Dedifferentiated amniotic fluid mesenchymal stem cell (primary cell): ENCODE data around the gene F2RL1.
"Not testable (repeated sequence)": the region's sequence is repeated elsewhere in the genome, so short reads cannot be mapped to it uniquely, and the experiment has no call there.

Source experiments
- DNase-seq: peaks from one replicate; pipeline ENCODE4 v3.0.0-alpha.2; 2016; ENCODE audit errors: extremely low spot score

F2RL1 gene

DNA sequence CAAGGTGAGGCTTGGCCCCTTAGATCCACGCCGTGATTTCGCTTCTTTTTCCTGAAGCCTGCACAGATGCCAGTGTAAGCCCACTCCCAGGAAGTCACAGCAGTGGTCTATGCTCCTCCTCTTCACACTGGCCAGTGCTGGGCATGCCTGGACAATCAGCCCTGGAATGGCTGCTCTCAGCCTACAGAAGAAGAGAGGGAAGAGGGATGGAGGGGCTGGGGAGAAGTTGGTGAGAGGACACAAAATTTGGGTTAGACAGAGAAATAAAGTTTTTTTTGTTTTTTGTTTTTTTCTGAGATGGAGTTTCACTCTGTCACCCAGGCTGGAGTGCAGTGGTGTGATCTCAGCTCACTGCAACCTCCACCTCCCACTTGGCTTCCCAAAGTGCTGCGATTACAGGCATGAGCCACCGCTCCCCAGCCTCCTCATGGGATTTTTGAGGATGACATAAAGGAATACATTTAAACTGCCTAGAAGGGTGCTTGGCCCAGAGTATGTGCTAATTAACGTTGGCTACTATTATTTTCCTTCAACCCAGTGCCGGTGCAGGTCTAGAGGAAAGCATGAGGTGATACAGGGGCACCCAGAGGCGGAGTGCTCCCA, 31.8 kb downstream of the F2RL1 start:
- DNase-seq = no peak

DNA sequence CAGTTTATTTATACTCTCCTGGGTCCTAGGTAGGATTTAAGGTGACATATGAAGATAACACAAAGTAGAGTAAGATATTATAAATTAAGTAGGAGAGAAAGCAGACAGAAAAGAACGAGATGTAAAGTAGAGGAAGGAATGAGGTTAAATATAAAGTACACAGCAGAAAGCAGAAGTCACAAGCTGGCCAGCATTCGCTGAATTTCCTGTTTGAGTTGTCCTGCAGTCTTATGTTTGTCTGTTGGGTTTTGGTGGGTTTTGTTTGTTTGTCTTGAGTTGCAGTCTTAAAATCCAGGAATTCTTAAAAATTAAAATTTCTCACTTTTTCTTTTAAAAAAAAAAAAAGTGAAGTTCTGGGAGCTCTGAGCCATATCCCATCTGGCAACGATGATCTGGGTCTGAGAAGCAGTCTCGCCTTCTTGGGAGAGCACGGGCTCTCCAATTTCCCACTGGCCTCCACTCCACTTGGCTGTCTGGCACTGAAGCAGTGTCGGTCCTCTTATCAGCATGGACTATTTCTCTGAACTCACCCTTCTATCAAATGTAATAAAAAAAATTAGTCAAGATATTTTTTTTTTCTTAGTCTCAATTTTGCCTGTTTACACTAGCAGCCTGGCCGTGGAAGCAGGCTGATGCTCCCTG, 33.0 kb downstream of the F2RL1 start:
- DNase-seq = no peak

DNA sequence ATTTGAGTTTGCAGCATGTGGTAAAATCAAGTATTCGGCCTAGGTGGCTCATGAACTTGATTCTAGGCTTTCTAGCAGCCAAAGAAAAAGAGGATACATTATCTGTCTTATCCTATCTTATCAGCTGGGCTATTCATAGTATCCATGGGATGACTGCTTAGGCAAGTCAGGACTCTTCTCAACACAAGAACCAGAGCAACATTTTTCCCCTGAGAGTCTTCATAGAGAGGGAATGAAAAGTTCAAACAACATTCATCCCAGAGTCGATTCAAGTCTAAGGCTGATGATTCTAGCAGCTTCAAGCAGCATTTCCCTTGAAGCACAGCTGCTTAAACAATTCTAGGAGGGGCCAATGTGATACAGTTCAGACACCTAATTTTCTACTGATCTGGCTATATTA, 33.9 kb downstream of the F2RL1 start:
- DNase-seq = no peak

DNA sequence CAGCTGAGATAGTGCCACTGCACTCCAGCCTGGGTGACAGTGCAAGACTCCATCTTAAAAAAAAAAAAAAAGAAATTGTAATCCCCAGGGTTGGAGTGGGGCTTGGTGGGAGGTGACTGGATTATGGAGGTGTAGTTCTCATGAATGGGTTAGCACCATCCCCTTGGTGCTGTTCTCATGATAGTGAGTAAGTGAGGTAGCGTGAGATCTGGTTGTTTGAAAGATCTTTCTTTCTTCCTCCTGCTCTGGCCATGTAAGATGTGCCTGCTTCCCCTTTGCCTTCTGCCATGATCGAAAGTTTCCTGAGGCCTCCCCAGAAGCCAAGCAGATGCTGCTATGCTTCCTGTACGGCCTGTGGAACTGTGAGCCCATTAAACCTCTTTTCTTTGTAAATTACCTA, 34.9 kb downstream of the F2RL1 start:
- not testable (repeated sequence) for DNase-seq

DNA sequence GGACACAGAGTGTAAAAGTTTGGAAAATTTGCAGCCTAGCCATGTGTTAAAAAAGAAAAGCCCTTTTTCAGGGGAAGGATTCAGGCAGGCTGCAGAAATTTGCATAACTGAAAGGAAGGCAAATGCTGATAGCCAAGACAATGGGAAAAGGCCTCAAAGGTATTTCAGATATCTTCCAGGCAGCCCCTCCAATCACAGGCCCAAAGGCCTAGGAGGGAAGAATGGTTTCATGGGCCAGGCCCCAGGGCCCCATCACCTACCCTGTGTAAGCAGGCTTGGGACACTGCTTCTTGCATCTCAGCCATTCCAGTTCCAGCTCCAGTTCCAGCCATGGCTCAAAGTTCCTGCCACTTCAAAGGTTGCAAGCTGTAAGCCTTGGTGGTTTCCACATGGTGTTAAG, 35.8 kb downstream of the F2RL1 start:
- DNase-seq = no peak

DNA sequence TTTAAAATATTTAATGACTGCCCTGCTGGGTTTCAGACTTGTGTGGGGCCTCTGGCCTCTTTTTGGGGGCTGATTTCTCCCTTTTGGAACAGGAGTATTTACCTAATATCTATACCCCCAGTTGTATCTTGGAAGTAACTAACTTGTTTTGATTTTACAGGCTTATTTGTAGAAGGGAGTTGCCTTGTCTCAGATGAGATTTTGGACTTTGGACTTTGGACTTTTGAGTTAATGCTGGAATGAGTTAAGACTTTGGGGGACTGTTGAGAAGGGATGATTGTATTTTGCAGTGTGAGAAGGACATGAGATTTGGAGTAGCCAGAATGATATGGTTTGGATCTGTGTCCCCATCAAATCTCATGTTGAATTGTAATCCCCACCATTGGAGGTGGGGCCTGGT, 36.7 kb downstream of the F2RL1 start:
- not testable (repeated sequence) for DNase-seq

DNA sequence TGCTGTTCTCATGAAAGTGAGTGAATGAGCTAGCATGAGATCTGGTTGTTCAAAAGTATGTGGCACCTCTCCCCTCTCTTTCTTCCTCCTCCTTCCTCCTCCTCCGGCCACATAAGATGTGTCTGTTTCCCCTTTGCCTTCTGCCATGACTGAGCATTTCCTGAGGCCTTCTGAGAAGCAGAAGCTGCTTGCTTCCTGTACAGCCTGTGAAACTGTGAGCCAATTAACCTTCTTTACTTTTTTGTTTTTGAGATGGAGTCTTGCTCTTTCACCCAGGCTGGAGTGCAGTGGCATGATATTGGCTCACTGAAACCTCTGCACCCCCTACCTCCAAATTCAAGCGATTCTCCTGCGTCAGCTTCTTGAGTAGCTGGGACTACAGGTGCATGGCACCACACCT, 37.1 kb downstream of the F2RL1 start:
- no peak for DNase-seq

DNA sequence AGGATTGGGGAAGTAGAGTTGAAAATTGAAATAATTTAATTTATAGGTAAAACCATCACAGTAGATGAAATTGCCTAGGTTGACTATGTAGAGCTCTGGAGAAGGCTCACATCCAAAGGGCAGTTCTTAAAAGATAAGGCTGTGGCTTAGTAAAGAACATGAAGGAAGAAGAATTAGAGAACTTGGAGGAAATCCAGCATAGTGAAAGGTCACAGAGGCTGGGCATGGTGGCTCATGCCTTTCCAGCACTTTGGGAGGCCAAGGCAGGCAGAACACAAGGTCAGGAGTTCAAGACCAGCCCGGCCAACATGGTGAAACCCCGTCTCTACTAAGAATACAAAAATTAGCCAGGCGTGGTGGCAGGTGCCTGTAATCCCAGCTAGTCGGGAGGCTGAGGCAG, 38.0 kb downstream of the F2RL1 start:
- not testable (repeated sequence) for DNase-seq

DNA sequence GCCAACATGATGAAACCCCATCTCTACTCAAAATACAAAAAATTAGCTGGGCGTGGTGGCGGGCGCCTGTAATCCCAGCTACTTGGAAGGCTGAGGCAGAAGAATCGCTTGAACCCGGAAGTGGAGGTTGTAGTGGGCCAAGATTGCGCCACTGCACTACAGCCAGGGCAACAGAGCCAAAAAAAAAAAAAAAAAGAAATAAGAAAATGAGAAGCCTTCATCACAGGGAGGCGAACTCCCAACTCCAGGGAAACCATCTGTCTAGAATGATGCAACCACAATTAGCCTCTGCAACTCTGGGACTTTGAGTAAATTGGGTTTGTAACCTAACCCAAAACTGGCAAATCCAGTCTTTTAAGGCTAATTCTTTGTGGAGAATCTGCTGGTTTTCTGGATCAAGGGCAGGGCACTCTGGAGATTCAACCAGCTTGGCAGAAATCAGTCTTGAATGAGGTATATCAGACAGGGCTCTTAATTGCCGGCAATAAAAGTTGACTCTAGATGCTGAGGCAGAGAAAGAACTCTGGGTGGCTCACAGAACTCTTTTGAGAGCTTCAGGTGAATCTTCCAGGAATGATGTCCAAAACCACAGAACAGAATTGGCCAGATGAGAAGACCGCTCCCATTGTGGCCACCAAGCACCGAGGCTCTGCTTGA, 40.9 kb downstream of the F2RL1 start:
- no peak for DNase-seq

DNA sequence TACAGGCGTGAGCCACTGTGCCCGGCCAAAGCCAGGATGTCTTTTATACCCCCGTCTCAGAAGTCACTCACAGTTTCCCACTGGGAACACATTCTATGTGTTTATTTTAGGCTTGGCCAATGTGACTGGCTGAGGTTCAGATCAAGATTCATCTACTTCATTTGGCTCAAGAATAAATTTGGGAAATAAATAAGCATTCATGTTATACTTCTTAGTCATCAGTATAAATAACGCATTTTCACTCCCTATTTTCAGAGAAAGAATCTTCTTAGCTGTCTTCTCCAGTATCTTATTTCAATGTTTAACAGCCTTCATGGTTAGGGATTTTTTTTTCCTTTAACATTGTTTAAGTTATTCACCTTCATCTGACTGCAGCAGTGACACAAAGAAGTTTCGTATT, 42.8 kb downstream of the F2RL1 start:
- DNase-seq = no peak

DNA sequence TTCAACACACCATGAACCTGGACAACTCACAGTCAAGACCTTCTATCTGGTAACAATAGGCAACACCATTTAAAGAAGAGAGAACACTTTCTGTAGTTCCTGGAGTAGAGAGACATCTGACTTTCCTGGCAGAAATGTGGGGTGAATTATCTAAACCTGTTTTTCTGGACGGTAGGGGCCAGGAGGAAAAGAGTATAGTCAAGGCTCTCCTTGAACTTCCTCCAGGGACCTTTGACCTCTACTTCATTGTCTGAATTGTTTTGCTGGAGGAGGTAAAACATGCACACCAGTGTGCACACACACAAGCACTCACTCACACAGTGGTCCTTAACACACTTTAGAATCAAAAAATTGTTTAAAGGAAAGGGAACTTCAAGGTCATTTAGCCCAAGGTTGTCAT, 44.2 kb downstream of the F2RL1 start:
- DNase-seq = no peak

DNA sequence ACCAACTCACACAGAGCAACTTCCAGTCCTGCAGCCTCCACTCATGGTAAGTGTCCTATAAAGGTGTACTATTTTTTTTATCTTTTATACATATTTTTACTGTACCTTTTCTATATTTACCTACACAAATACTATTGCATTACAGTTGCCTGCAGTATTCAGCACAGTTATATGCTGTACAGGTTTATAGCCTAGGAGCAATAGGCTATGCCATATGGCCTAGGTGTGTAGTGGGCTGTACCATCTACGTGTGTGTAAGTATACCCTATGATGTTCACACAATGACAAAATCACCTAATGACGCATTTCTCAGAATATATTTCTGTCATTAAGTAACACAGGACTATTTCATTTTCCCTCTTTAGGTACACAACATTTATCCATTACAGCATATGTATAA, 47.7 kb downstream of the F2RL1 start:
- no peak for DNase-seq

DNA sequence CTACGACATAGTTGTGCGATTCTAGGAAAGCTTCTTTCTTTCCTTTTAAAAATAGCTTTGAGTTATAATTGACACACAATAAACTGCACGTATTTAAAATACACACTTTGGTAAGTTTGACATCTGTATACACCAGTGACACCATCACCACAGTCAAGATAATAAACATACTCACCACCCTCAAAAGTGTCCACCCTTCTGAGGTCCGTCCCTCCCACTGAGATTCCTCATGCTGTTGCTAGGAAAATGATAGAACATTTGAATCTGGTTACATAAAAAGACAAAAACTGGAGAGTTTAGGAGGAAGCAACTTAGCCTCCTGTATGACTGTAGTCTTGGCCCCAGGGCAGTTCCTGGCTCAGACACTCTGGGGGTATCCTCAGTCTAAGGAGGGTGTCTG, 48.2 kb downstream of the F2RL1 start:
- no peak for DNase-seq

DNA sequence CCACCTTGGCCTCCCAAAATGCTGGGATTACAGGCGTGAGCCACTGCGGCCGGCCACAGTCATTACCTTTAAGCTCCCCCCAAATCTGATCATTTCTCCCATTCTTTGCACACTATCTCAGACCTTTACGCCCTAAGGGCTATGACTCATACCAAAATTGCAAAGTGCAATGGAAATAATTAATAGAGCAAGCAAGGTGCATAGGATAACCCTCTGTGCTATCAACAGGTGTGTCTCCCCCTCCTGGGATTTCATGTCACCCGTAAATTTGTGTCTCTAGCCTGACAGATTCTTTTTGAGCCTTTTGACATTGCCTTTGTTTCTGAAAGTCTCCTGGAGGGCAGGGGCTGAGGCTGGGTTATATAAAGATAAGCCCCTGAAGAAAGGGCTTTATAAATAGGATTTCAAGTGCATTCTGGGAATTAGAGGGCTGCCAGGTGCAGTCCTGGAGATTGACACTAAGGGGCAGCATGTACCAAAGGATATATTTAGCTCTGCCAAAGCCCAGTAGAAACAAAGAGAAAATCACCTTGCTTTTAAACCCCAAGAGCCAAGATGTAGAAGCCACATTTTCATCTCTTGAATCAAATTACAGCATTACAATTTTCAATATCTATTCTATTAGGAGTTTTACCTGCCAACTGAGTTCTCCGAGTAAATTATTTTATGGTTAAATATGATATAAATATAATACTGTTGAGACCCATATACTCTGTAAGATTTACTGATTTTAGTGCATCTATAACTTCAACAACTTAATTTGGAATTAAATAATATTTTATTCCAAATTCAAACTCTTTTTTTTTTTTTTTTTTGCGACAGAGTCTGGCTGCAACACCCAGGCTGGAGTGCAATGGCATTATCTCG, 49.2 kb downstream of the F2RL1 start:
- peak; percentile 66 for DNase-seq

DNA sequence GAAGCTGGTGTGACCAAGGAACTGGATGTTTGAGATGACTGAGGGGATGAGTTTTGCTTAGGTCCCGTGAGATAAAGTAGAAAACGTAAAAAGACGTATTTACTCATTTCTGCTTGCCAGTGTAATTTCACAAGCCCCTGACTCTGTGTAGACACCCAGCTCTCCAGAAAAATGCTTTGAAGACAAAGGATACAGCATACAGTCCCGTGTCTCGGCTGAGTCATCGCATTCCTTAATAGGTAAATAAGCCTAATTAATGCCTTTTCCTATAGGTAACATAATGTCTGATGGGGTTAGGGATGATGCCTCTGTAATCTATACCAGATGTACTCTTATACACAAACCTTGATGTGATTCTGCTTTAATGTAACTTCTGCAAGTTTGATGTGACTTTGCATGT, 51.2 kb downstream of the F2RL1 start:
- no peak for DNase-seq

DNA sequence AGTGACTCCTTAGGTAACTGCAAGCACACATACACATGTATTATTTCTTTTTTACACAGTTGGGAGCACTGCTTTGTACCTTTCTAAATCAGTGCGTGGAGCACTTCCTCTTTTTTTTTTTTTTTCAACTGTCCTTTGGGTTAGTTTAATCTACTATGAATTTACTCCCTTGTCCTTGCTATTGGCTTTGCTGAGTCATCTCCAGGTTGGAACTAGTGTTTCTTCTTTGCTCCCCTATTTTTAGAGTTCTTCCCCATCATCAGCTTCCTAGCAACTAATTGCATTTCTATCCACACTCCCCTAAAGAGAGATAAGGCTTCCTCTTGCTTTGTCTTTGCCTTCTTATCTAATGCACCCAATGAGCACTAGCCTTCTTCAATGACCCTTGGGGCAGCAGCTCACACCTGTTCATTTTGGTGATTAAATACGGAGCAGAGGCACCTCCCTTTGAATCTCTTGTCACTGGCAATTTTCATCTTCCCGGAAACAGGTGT, 55.3 kb downstream of the F2RL1 start:
- DNase-seq = no peak
